ENCODE data around the gene ALK. TPM values are rescaled to one million over a fixed set of nuclear protein-coding genes. Genes with fewer than 3 reads are reported as not detected.

ALK gene
- total and polyA plus RNA-seq, 10 of the 15 experiments (the other 5 are each of a cell fraction or from before 2014, with no cell fraction given) = 0.11 TPM; not detected in 9

DNA sequence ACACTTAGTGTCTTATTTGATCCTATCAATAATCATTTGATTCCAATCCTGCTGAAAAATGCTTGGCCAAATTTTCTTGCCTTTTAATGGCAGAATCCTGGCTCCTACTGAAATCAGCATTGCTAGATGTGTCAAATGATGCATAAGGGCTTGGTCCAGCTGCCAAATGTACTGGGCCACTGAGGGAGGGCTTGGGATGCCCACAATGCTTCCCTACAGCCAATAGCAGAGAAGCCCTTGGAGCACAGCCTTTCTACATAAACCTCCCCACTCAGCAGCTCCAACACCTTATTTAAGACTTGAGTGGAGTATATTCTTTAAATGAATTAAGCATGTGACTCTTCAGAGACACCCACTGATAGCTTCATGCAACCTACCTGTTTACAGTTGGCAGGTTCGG is 3.6 kb downstream of the ALK start:
- Histone ChIP-seq H3K4me1 (ENCODE audit: control insufficient read depth, insufficient read depth, low read length) (no peaks in the 10 kb centered on the region), H3K4me3 (no peak overlapping the region), H2AFZ (ENCODE audit: control insufficient read depth, low read depth, low read length) (no peak overlapping the region), H3K27ac (ENCODE audit: control insufficient read depth, insufficient read depth) (no peak overlapping the region), H3K36me3 (ENCODE audit: control insufficient read depth in 2 of 2, insufficient read depth in 2 of 2, low read length in 1 of 2) (no peaks in the 10 kb centered on the region), H3K9ac (ENCODE audit: control insufficient read depth, insufficient read depth, low read length) (no peak overlapping the region), H3K27me3 (replicated peaks in 1 of 2; ENCODE audit: control insufficient read depth in 2 of 2, insufficient read depth in 2 of 2, low read length in 1 of 2) (peaks cover 6 to 12% of the 10 kb centered on the region in 2 experiments), H3K4me2 (ENCODE audit: control insufficient read depth, insufficient read depth) (no peak overlapping the region), H3K9me3 (replicated peaks; ENCODE audit: control insufficient read depth, insufficient read depth, low read length) (no peaks in the 10 kb centered on the region), H4K20me1 (ENCODE audit: control insufficient read depth, insufficient read depth) (no peaks in the 10 kb centered on the region), H3K79me2 (ENCODE audit: control insufficient read depth, insufficient read depth, low read length) (no peaks in the 10 kb centered on the region)
- no peak for ATAC-seq
- POLR2A ChIA-PET = no interaction called here
- RAD21 ChIA-PET (ENCODE audit: unreplicated experiment) = no interaction called here
- DNase-seq (ENCODE audit: low read depth, low spot score) = no peak
- no peak for FAIRE-seq
- SMC1A ChIA-PET (ENCODE audit: uncharacterized antibody, unreplicated experiment) = interaction anchor here (1.3 kb wide), 1 partner anchor 197 kb away, joined by 4 read pairs; no protein-coding TSS in a partner anchor
- intact Hi-C loops (cut with micrococcal nuclease; ENCODE audit: unreplicated experiment) (no loop called here), in situ Hi-C loops (cut with MboI) (loop anchor here (5.0 kb wide), 1 partner anchor 155 kb away; no protein-coding TSS in a partner anchor)
- 0% methylated on average over 1 of the region's 1 CpG for WGBS (ENCODE audit: insufficient coverage, insufficient replicate concordance, low lambda C conversion rate, missing lambda C conversion rate)
- no TSS peak for BruUV-seq (replicated peaks)
- TF ChIP-seq WRNIP1 (IDR thresholded peaks at IDR 0.05; ENCODE audit: borderline replicate concordance, low read depth, low read length) = no peak
- CTCF ChIA-PET = no interaction called here

DNA sequence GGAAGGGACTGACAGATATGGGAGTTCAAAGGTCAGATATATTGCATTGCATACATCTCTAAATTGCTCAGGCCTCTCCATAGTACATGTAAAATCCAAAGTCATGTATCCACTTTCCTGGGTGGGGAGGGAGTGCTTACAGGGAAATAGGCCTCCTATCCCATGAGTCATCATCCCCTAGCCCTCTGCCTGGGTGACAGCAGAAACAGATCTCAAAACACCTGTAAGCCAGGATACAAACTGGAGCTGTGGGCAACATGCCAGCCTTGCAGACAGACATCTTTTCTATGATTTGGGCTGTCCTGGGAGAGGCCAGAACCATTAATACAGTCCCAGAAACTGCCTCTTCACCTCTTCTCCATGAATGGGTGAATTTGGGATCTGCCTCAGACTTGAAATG is 4.8 kb downstream of the ALK start:
- Histone ChIP-seq H3K27me3 (replicated peaks in 1 of 2; ENCODE audit: control insufficient read depth in 2 of 2, insufficient read depth in 2 of 2, low read length in 1 of 2) (peaks cover 4 to 5% of the 10 kb centered on the region in 2 experiments), H4K20me1 (ENCODE audit: control insufficient read depth, insufficient read depth) (no peaks in the 10 kb centered on the region), H3K79me2 (ENCODE audit: control insufficient read depth, insufficient read depth, low read length) (no peaks in the 10 kb centered on the region), H2AFZ (ENCODE audit: control insufficient read depth, low read depth, low read length) (no peak overlapping the region), H3K36me3 (ENCODE audit: control insufficient read depth in 2 of 2, insufficient read depth in 2 of 2, low read length in 1 of 2) (no peaks in the 10 kb centered on the region), H3K4me1 (ENCODE audit: control insufficient read depth, insufficient read depth, low read length) (no peaks in the 10 kb centered on the region), H3K9me3 (replicated peaks; ENCODE audit: control insufficient read depth, insufficient read depth, low read length) (no peaks in the 10 kb centered on the region), H3K9ac (ENCODE audit: control insufficient read depth, insufficient read depth, low read length) (no peak overlapping the region), H3K4me3 (no peak overlapping the region), H3K4me2 (ENCODE audit: control insufficient read depth, insufficient read depth) (no peak overlapping the region), H3K27ac (ENCODE audit: control insufficient read depth, insufficient read depth) (no peak overlapping the region)
- ATAC-seq (no peak), DNase-seq (ENCODE audit: low read depth, low spot score) (no peak), FAIRE-seq (no peak)
- TF ChIP-seq POU2F2 (IDR thresholded peaks at IDR 0.05; ENCODE audit: borderline replicate concordance, low read depth, low read length) = no peak
- CTCF ChIA-PET = interaction anchor here (1.0 kb wide), 1 partner anchor 155 kb away, joined by 4 read pairs; no protein-coding TSS in a partner anchor
- POLR2A ChIA-PET = no interaction called here
- RAD21 ChIA-PET (ENCODE audit: unreplicated experiment) = no interaction called here
- no TSS peak for BruUV-seq (replicated peaks)
- in situ Hi-C loops (cut with MboI) (loop anchor here (5.0 kb wide), 1 partner anchor 156 kb away; no protein-coding TSS in a partner anchor), intact Hi-C loops (cut with micrococcal nuclease; ENCODE audit: unreplicated experiment) (no loop called here)
- SMC1A ChIA-PET (ENCODE audit: uncharacterized antibody, unreplicated experiment) = interaction anchor here (1.3 kb wide), 1 partner anchor 199 kb away, joined by 4 read pairs; no protein-coding TSS in a partner anchor

Measured in GM12878 (cell line).